HCT116 (cell line): Measurements from ENCODE around the gene AQP6. TPM values are rescaled to one million over a fixed set of nuclear protein-coding genes. Genes with fewer than 3 reads are reported as not detected.

Experiments
- total RNA-seq: library from RNA; stranded (reverse); gene quantifications from one replicate; pipeline ENCODE4 v1.2.1, GENCODE V29; 2021; ENCODE audit not compliant: unreplicated experiment

Gene AQP6
- total RNA-seq, 1 experiment from 2014 or later: not detected

Other genes with a start within 250 kb of the AQP6 start
- 510 TPM for gene TMBIM6, start 231.4 kb upstream of the AQP6 start, total RNA-seq
- 12.1 TPM for gene NCKAP5L, start 144.5 kb upstream of the AQP6 start, total RNA-seq
- 5.7 TPM for gene BCDIN3D, start 129.8 kb upstream of the AQP6 start, total RNA-seq
- not detected for gene FAIM2, start 69.0 kb upstream of the AQP6 start, total RNA-seq
- gene AQP2, start 22.2 kb upstream of the AQP6 start, total RNA-seq: not detected
- not detected for gene AQP5, start 11.1 kb upstream of the AQP6 start, total RNA-seq
- 147 TPM for gene RACGAP1, start 52.5 kb downstream of the AQP6 start, total RNA-seq
- gene ASIC1, start 84.6 kb downstream of the AQP6 start, total RNA-seq: 28.9 TPM
- 64.8 TPM for gene SMARCD1, start 112.4 kb downstream of the AQP6 start, total RNA-seq
- 1.6 TPM for gene GPD1, start 131.1 kb downstream of the AQP6 start, total RNA-seq
- gene COX14, start 139.3 kb downstream of the AQP6 start, total RNA-seq: 41.0 TPM
- 33.4 TPM for gene CERS5, start 194.4 kb downstream of the AQP6 start, total RNA-seq